GM23338 (cell line): ENCODE measurements around the gene SUB1.

ENCODE experiments used
- CTCF ChIP-seq, 2 experiments: fragments of 200-600 bp in 1 of 2; sonication (generic) in 1 of 2; conservative IDR thresholded peaks; 2 replicates each; pipeline versions ENCODE4 v1.5.1 to v1.6.1; 2016 to 2017; ENCODE audit warnings: antibody characterized with exemption in 2 of 2, low read depth in 2 of 2, mild to moderate bottlenecking in 2 of 2, moderate library complexity in 1 of 2
- EZH2 ChIP-seq: fragments of 200-600 bp; sonication (generic); IDR thresholded peaks from one replicate; pipeline ENCODE4 v1.8.0; 2017; ENCODE audit warnings: antibody characterized with exemption, mild to moderate bottlenecking, low read depth; ENCODE audit not compliant: unreplicated experiment
- JUNB ChIP-seq: IDR thresholded peaks from one replicate; pipeline ENCODE4 v1.6.1; 2016; ENCODE audit warnings: antibody characterized with exemption; ENCODE audit not compliant: unreplicated experiment
- POLR2AphosphoS5 ChIP-seq: IDR thresholded peaks from 2 replicates; pipeline ENCODE4 v1.6.1; 2016; ENCODE audit warnings: antibody characterized with exemption, low read depth

- TF ChIP-seq CTCF (conservative IDR thresholded peaks at IDR 0.05; ENCODE audit: low read depth in 2 of 2) (no peak), POLR2AphosphoS5 (no peak), EZH2 (no peak), JUNB (no peak)
Observed at GRCh38 chr5:32578363-32578762, 7.0 kb upstream of the SUB1 start.
